Skin of body (tissue), 2 donors: Measurements from ENCODE around the gene EPB41L3. TPM values are rescaled to one million over a fixed set of nuclear protein-coding genes. Genes with fewer than 3 reads are reported as not detected.
"Not testable (repeated sequence)": the region's sequence is repeated elsewhere in the genome, so short reads cannot be mapped to it uniquely, and the experiment has no call there.

Source experiments
- DNase-seq: peaks from one replicate; lab custom pipeline; 2025; lab: John Stamatoyannopoulos, UW
- total RNA-seq: library from RNA; depleted of rRNA; stranded (reverse); fragments of >200 nt; gene quantifications from one replicate; pipeline ENCODE4 v1.2.3, GENCODE V29; 2014

Gene EPB41L3
- total RNA-seq, result 40.1 TPM

GRCh38 chr18:5543773-5544389 lies at the start of gene EPB41L3:
TSS of gene EPB41L3 (minus strand) at chr18:5543997. CDS start at chr18:5489183, 54,814 bp downstream.
- DNase-seq, result no peak

- no peak for DNase-seq
These were observed 44.7 kb upstream of the EPB41L3 start for GRCh38 chr18:5588529-5588928.

GRCh38 chr18:5585653-5586052 lies 41.9 kb upstream of the EPB41L3 start:
- DNase-seq, result no peak

GRCh38 chr18:5584746-5585417 lies 41.1 kb upstream of the EPB41L3 start:
- no peak for DNase-seq

GRCh38 chr18:5582849-5583681 lies 39.3 kb upstream of the EPB41L3 start:
- DNase-seq, result no peak

GRCh38 chr18:5582076-5582475 lies 38.3 kb upstream of the EPB41L3 start:
- DNase-seq, result no peak

GRCh38 chr18:5574843-5575242 lies 31.0 kb upstream of the EPB41L3 start:
- DNase-seq, result no peak

- DNase-seq, result peak; percentile 46
These were observed 27.9 kb upstream of the EPB41L3 start for GRCh38 chr18:5571666-5572065.

- not testable (repeated sequence) for DNase-seq
These were observed 26.8 kb upstream of the EPB41L3 start for GRCh38 chr18:5570613-5571012.

GRCh38 chr18:5568416-5568815 lies 24.6 kb upstream of the EPB41L3 start:
- no peak for DNase-seq

GRCh38 chr18:5558851-5559250 lies 15.1 kb upstream of the EPB41L3 start:
- DNase-seq, result no peak

- DNase-seq, result no peak
These were observed 12.6 kb upstream of the EPB41L3 start for GRCh38 chr18:5556310-5556974.

- no peak for DNase-seq
These were observed 10.8 kb upstream of the EPB41L3 start for GRCh38 chr18:5554629-5555028.

- peak; percentile 57 for DNase-seq
These were observed 2.9 kb upstream of the EPB41L3 start for GRCh38 chr18:5546660-5547059.

- no peak for DNase-seq
These were observed 639 bp downstream of the EPB41L3 start for GRCh38 chr18:5543036-5543680.

GRCh38 chr18:5542515-5543035 lies 1.2 kb downstream of the EPB41L3 start:
- DNase-seq, result peak; percentile 52

- DNase-seq, result no peak
These were observed 2.2 kb downstream of the EPB41L3 start for GRCh38 chr18:5541644-5542043.

GRCh38 chr18:5539391-5539790 lies 4.4 kb downstream of the EPB41L3 start:
- DNase-seq, result no peak

- DNase-seq, result no peak
These were observed 5.3 kb downstream of the EPB41L3 start for GRCh38 chr18:5538544-5538943.

- DNase-seq, result no peak
These were observed 5.9 kb downstream of the EPB41L3 start for GRCh38 chr18:5537860-5538259.

GRCh38 chr18:5534845-5535244 lies 9.0 kb downstream of the EPB41L3 start:
- no peak for DNase-seq
